IMR-90 (cell line): ENCODE measurements around the gene TCF12. TPM values are rescaled to one million over a fixed set of nuclear protein-coding genes. Genes with fewer than 3 reads are reported as not detected.

Experiments
- ATAC-seq: fragments of 200-7000 bp; cut with Tn5 transposase; 2 replicates; pipeline ENCODE4 v1.9.1; 2020; ENCODE audit warnings: low read depth, mild to moderate bottlenecking, moderate library complexity
- BruUV-seq: library from RNA; stranded (reverse); fragments of 400-500 nt; replicated peaks from 2 replicates; lab custom pipeline; 2021; lab: Mats Ljungman, UMichigan
- CTCF ChIA-PET: fragments of 300-600 bp; formaldehyde crosslinking; extraction: SDS; loops from one replicate; lab custom pipeline; 2021; ENCODE audit warnings: antibody characterized with exemption; lab: Yijun Ruan, JAX
- POLR2A ChIA-PET: fragments of 300-600 bp; sonication (Branson Sonifier 250); formaldehyde crosslinking; loops from one replicate; lab custom pipeline; 2022; ENCODE audit warnings: antibody characterized with exemption; ENCODE audit not compliant: unreplicated experiment; lab: Charles Lee
- DNase-seq: peaks from one replicate; pipeline ENCODE4 v3.0.0; 2013
- H2AFZ ChIP-seq: replicated peaks from 2 replicates; pipeline ENCODE3; 2013; ENCODE audit warnings: low read length, mild to moderate bottlenecking; ENCODE audit not compliant: poor library complexity
- H2AK5ac ChIP-seq: 2 replicates; pipeline ENCODE4 v1.6.1; 2013; ENCODE audit warnings: low read depth, low read length, inconsistent platforms
- H2AK9ac ChIP-seq: replicated peaks from 2 replicates; pipeline ENCODE3; 2013; ENCODE audit warnings: mild to moderate bottlenecking, low read depth, low read length, moderate library complexity; ENCODE audit not compliant: poor library complexity
- H2BK120ac ChIP-seq: 2 replicates; pipeline ENCODE4 v1.6.1; 2013; ENCODE audit warnings: low read depth, low read length, inconsistent platforms
- H2BK15ac ChIP-seq: 3 replicates; pipeline ENCODE4 v1.6.1; 2013; ENCODE audit warnings: low read depth, low read length, inconsistent platforms
- H2BK20ac ChIP-seq: 2 replicates; pipeline ENCODE4 v1.6.1; 2013; ENCODE audit warnings: low read depth, mild to moderate bottlenecking, inconsistent platforms, low read length, moderate library complexity
- H2BK5ac ChIP-seq: 2 replicates; pipeline ENCODE4 v1.6.1; 2013; ENCODE audit warnings: mild to moderate bottlenecking, low read depth, low read length, inconsistent platforms; ENCODE audit not compliant: poor library complexity, severe bottlenecking
- H3K14ac ChIP-seq: replicated peaks from 2 replicates; pipeline ENCODE4 v1.6.1; 2013; ENCODE audit warnings: low read depth, low read length, inconsistent platforms
- H3K18ac ChIP-seq: 2 replicates; pipeline ENCODE4 v1.6.1; 2013; ENCODE audit warnings: low read depth, low read length, control low read depth
- H3K23ac ChIP-seq: 2 replicates; pipeline ENCODE4 v1.6.1; 2013; ENCODE audit warnings: low read depth, low read length, inconsistent platforms
- H3K27ac ChIP-seq: 2 replicates; pipeline ENCODE4 v1.5.1; 2013; ENCODE audit warnings: mild to moderate bottlenecking, control low read depth, low read length; ENCODE audit not compliant: insufficient read depth
- H3K27me3 ChIP-seq: 2 replicates; pipeline ENCODE4 v1.6.1; 2013; ENCODE audit warnings: low read length; ENCODE audit not compliant: control insufficient read depth, insufficient read depth
- H3K36me3 ChIP-seq: 2 replicates; pipeline ENCODE4 v1.6.1; 2013; ENCODE audit warnings: low read length, mixed read lengths; ENCODE audit not compliant: control insufficient read depth, insufficient read depth
- H3K4ac ChIP-seq: 2 replicates; pipeline ENCODE4 v1.6.1; 2013; ENCODE audit warnings: low read depth, low read length, inconsistent platforms
- H3K4me1 ChIP-seq: 2 replicates; pipeline ENCODE4 v1.6.1; 2013; ENCODE audit warnings: low read length, mixed read lengths; ENCODE audit not compliant: control insufficient read depth, insufficient read depth
- H3K4me2 ChIP-seq: 2 replicates; pipeline ENCODE4 v1.6.1; 2013; ENCODE audit warnings: low read depth, mild to moderate bottlenecking, control low read depth, low read length, moderate library complexity
- H3K4me3 ChIP-seq: 2 replicates; pipeline ENCODE4 v1.5.1; 2013; ENCODE audit warnings: low read depth, mild to moderate bottlenecking, control low read depth, low read length, moderate library complexity; ENCODE audit not compliant: insufficient read depth
- H3K56ac ChIP-seq: 2 replicates; pipeline ENCODE4 v1.6.1; 2013; ENCODE audit warnings: low read length, inconsistent platforms; ENCODE audit not compliant: insufficient read depth; ENCODE audit errors: extremely low read depth
- H3K79me1 ChIP-seq, 2 experiments: 2 replicates each; pipeline ENCODE4 v1.6.1; 2013; ENCODE audit warnings: low read length in 2 of 2, inconsistent platforms in 1 of 2, low read depth in 1 of 2
- H3K9ac ChIP-seq: 2 replicates; pipeline ENCODE4 v1.6.1; 2013; ENCODE audit warnings: low read depth, low read length, control low read depth
- H3K9me1 ChIP-seq: 2 replicates; pipeline ENCODE4 v1.6.1; 2013; ENCODE audit warnings: low read length, inconsistent platforms; ENCODE audit not compliant: insufficient read depth
- H3K9me3 ChIP-seq: 2 replicates; pipeline ENCODE4 v1.6.1; 2013; ENCODE audit warnings: low read length; ENCODE audit not compliant: control insufficient read depth, insufficient read depth
- H4K20me1 ChIP-seq: 2 replicates; pipeline ENCODE4 v1.6.1; 2013; ENCODE audit warnings: low read length, inconsistent platforms; ENCODE audit not compliant: insufficient read depth
- H4K5ac ChIP-seq: 2 replicates; pipeline ENCODE4 v1.6.1; 2013; ENCODE audit warnings: mild to moderate bottlenecking, low read depth, low read length, control low read depth
- H4K8ac ChIP-seq, 2 experiments: 2 replicates each; pipeline ENCODE4 v1.6.1; 2013; ENCODE audit warnings: low read depth in 2 of 2, low read length in 2 of 2, control low read depth in 1 of 2, inconsistent platforms in 1 of 2
- H4K91ac ChIP-seq: 2 replicates; pipeline ENCODE4 v1.6.1; 2013; ENCODE audit warnings: low read depth, low read length, inconsistent platforms; ENCODE audit not compliant: insufficient read depth
- BHLHE40 ChIP-seq: fragments of 150-350 bp; IDR thresholded peaks from 2 replicates; pipeline ENCODE4 v1.6.1; 2016; ENCODE audit warnings: mild to moderate bottlenecking, low read depth, low read length
- CEBPB ChIP-seq: IDR thresholded peaks from 2 replicates; pipeline ENCODE4 v1.6.1; 2012; ENCODE audit warnings: low read depth, low read length, improper control_type of control experiment
- NFE2L2 ChIP-seq: fragments of 150-350 bp; IDR thresholded peaks from 2 replicates; pipeline ENCODE4 v1.6.1; 2016; ENCODE audit warnings: low read depth, mild to moderate bottlenecking, low read length
- POLR2A ChIP-seq: IDR thresholded peaks from 2 replicates; pipeline ENCODE4 v1.6.1; 2012; ENCODE audit warnings: mild to moderate bottlenecking, low read depth, low read length
- RFX5 ChIP-seq: IDR thresholded peaks from 2 replicates; pipeline ENCODE4 v1.8.0; 2012; ENCODE audit warnings: low read depth, mild to moderate bottlenecking, low read length, moderate library complexity
- USF2 ChIP-seq: fragments of 150-350 bp; IDR thresholded peaks from 2 replicates; pipeline ENCODE4 v1.6.1; 2017; ENCODE audit warnings: mild to moderate bottlenecking, antibody characterized with exemption, low read length, low read depth
- WGBS, 2 experiments: methylation state at CpG; one replicate each; pipeline versions ENCODE4 v1.1.5 to v1.1.7; 2013; ENCODE audit warnings: missing lambda C conversion rate in 2 of 2; ENCODE audit not compliant: insufficient read length in 1 of 2; ENCODE audit errors: extremely low coverage in 2 of 2; 5-methylcytosine and 5-hydroxymethylcytosine counted together
- dilution Hi-C: fragments of 300-500 bp; cut with HindIII; formaldehyde crosslinking; loops from one replicate; pipeline ENCODE4 v1.14.3; 2018; ENCODE audit warnings: low sequenced_read_pairs; ENCODE audit not compliant: unreplicated experiment
- in situ Hi-C: fragments of 300-500 bp; cut with MboI; formaldehyde crosslinking; loops from 3 replicates; pipeline ENCODE4 v1.14.3; 2019; ENCODE audit warnings: low sequenced_read_pairs, inconsistent platforms, mixed read lengths
- intact Hi-C: fragments of 100-400 bp; cut with micrococcal nuclease; formaldehyde crosslinking; loops from 2 replicates; pipeline ENCODE4 v1.10.0; 2022
- polyA plus RNA-seq, 3 experiments: library from polyadenylated mRNA; depleted of rRNA; stranded (reverse); fragments of >200 nt; gene quantifications; 2 replicates each; pipeline ENCODE4 v1.2.3, GENCODE V29; 2012; ENCODE audit warnings: low replicate concordance in 1 of 3
- total RNA-seq: library from RNA; depleted of rRNA; stranded (reverse); fragments of >200 nt; gene quantifications from 2 replicates; pipeline ENCODE4 v1.2.3, GENCODE V29; 2012

TCF12 gene
- total and polyA plus RNA-seq, 2 of the 4 experiments (the other 2 are of a cell fraction), result 79.4 to 160 TPM

GRCh38 chr15:57044970-57045369, 126.5 kb downstream of the TCF12 start:
- BruUV-seq, result no TSS peak
- ATAC-seq, result no peak
- Histone ChIP-seq H3K4me2 (no peak overlapping the region), H3K9me1 (no peaks in the 10 kb centered on the region), H3K27ac (no peak overlapping the region), H3K27me3 (no peaks in the 10 kb centered on the region), H3K14ac (no peak overlapping the region), H3K4me3 (no peak overlapping the region), H3K56ac (no peak overlapping the region), H3K23ac (no peak overlapping the region; the same call in 1 of the 2 replicates), H2BK5ac (no peak overlapping the region), H2BK20ac (no peak overlapping the region), H4K20me1 (peaks cover 27% of the 10 kb centered on the region), H3K9me3 (no peaks in the 10 kb centered on the region), H4K91ac (no peak overlapping the region), H2AFZ (no peak overlapping the region), H3K18ac (no peak overlapping the region), H2BK15ac (no peak overlapping the region), H3K9ac (no peak overlapping the region), H2AK5ac (no peak overlapping the region), H3K4ac (no peak overlapping the region), H4K8ac (no peak overlapping the region), H3K4me1 (peaks cover 6% of the 10 kb centered on the region), H4K5ac (no peak overlapping the region), H2BK120ac (no peak overlapping the region), H3K36me3 (no peaks in the 10 kb centered on the region), H3K79me1 (peaks cover 21 to 57% of the 10 kb centered on the region in 2 experiments), H2AK9ac (no peak overlapping the region)
- DNase-seq, result no peak
- intact Hi-C loops (no loop called here), dilution Hi-C loops (no loop called here), in situ Hi-C loops (no loop called here)
- no peak for TF ChIP-seq USF2
- no peak for TF ChIP-seq RFX5
- TF ChIP-seq BHLHE40, result no peak
- TF ChIP-seq CEBPB, result no peak
- TF ChIP-seq POLR2A, result no peak
- no peak for TF ChIP-seq NFE2L2
- ChIA-PET CTCF (no interaction called here), POLR2A (no interaction called here)
- no CpG with 5 or more reads among the region's 4 CpGs for WGBS, 2 experiments
